Activated naive CD4-positive, alpha-beta T cell (primary cell): Measurements from ENCODE around the gene FAM120B.

Source experiments
- DNase-seq, 4 experiments: peaks; one replicate each; lab custom pipeline; 2025; lab: John Stamatoyannopoulos, UW

Gene FAM120B

GRCh38 chr6:170443151-170443662 is 136.6 kb downstream of the FAM120B start:
- DNase-seq = no peak

GRCh38 chr6:170444056-170444591 is 137.6 kb downstream of the FAM120B start:
- no peak for DNase-seq

GRCh38 chr6:170444811-170445211 is 138.3 kb downstream of the FAM120B start:
- no peak for DNase-seq

- DNase-seq = no peak
Measured at GRCh38 chr6:170445487-170445886, 138.9 kb downstream of the FAM120B start.

- no peak for DNase-seq
Measured at GRCh38 chr6:170445971-170446370, 139.4 kb downstream of the FAM120B start.

- no peak for DNase-seq
Measured at GRCh38 chr6:170446841-170447560, 140.4 kb downstream of the FAM120B start.

- DNase-seq = no peak
Measured at GRCh38 chr6:170447561-170447930, 141.0 kb downstream of the FAM120B start.

GRCh38 chr6:170448317-170448716 is 141.8 kb downstream of the FAM120B start:
- no peak for DNase-seq

GRCh38 chr6:170448751-170449630 is 142.4 kb downstream of the FAM120B start:
- no peak for DNase-seq

GRCh38 chr6:170449835-170450753 is 143.5 kb downstream of the FAM120B start:
- no peak for DNase-seq

GRCh38 chr6:170450916-170451761 is 144.6 kb downstream of the FAM120B start:
- no peak for DNase-seq

- no peak for DNase-seq
Measured at GRCh38 chr6:170451762-170452651, 145.4 kb downstream of the FAM120B start.

GRCh38 chr6:170452767-170453545 is 146.4 kb downstream of the FAM120B start:
- no peak for DNase-seq

- DNase-seq = no peak
Measured at GRCh38 chr6:170453586-170454511, 147.3 kb downstream of the FAM120B start.

GRCh38 chr6:170454512-170455285 is 148.1 kb downstream of the FAM120B start:
- DNase-seq = no peak

- no peak for DNase-seq
Measured at GRCh38 chr6:170455335-170455979, 148.9 kb downstream of the FAM120B start.
